ENCODE measurements around the gene C3orf52.

Gene C3orf52

DNA sequence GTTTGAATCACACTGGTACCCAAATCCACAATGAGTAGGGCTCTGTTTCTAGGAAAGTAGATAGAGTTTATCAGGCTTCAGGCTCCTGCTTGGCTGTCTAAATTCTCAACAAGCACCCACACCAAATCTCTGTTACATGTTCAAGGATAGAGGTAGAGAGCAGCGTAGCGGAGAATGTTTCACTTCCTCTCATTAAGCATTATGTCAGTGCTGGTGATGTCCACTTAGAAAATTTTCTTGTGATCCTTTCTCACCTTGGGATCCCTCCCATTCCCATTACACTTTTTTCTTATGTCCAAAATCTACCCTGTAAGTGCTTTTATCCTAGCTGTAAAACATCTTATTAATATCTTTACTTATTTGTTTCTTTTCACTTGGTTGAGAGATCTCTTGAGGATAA, 81.6 kb downstream of the C3orf52 start:
- Histone ChIP-seq H3K9me2 (replicated peaks; ENCODE audit: insufficient read depth, low read length) (no peaks in the 10 kb centered on the region), H3K4me1 (ENCODE audit: low read length) (no peaks in the 10 kb centered on the region), H3K4me2 (ENCODE audit: low read depth, low read length) (no peak overlapping the region), H3K36me3 (replicated peaks; ENCODE audit: insufficient read depth, low read length) (no peaks in the 10 kb centered on the region), H3K27ac (ENCODE audit: low read length) (no peak overlapping the region), H3K4me3 (ENCODE audit: low read length) (no peak overlapping the region), H2AFZ (ENCODE audit: low read length) (no peak overlapping the region), H3K9me3 (replicated peaks; ENCODE audit: insufficient read depth, low read length) (no peaks in the 10 kb centered on the region), H3F3A (ENCODE audit: insufficient read depth, low read length) (no peaks in the 10 kb centered on the region), H3K27me3 (replicated peaks; ENCODE audit: insufficient read depth, low read length) (no peaks in the 10 kb centered on the region), H3K79me2 (ENCODE audit: low read length) (no peaks in the 10 kb centered on the region), H4K20me1 (ENCODE audit: insufficient read depth, low read length) (no peaks in the 10 kb centered on the region), H3K9ac (ENCODE audit: low read length) (no peak overlapping the region)
- TF ChIP-seq EZH2 (optimal IDR thresholded peaks at IDR 0.05; ENCODE audit: low read depth, low read length), result no peak
- TF ChIP-seq, protein P1, sequence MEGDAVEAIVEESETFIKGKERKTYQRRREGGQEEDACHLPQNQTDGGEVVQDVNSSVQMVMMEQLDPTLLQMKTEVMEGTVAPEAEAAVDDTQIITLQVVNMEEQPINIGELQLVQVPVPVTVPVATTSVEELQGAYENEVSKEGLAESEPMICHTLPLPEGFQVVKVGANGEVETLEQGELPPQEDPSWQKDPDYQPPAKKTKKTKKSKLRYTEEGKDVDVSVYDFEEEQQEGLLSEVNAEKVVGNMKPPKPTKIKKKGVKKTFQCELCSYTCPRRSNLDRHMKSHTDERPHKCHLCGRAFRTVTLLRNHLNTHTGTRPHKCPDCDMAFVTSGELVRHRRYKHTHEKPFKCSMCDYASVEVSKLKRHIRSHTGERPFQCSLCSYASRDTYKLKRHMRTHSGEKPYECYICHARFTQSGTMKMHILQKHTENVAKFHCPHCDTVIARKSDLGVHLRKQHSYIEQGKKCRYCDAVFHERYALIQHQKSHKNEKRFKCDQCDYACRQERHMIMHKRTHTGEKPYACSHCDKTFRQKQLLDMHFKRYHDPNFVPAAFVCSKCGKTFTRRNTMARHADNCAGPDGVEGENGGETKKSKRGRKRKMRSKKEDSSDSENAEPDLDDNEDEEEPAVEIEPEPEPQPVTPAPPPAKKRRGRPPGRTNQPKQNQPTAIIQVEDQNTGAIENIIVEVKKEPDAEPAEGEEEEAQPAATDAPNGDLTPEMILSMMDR (IDR thresholded peaks at IDR 0.05; ENCODE audit: low read length), result no peak
- TF ChIP-seq EZH2phosphoT487 (IDR thresholded peaks at IDR 0.05; ENCODE audit: low read length), result no peak
- DNase-seq, result no peak

Measured in MM.1S (cell line).